Anterior cingulate cortex (tissue), 58 donors: ENCODE data around the gene PPM1L.
A peak's percentile ranks its signal among the peaks of the same experiment; 100 is the strongest.

Experiments used
- DNase-seq, 58 donors: peaks; one replicate each; lab custom pipeline; 2025; lab: John Stamatoyannopoulos, UW

Gene PPM1L

DNA sequence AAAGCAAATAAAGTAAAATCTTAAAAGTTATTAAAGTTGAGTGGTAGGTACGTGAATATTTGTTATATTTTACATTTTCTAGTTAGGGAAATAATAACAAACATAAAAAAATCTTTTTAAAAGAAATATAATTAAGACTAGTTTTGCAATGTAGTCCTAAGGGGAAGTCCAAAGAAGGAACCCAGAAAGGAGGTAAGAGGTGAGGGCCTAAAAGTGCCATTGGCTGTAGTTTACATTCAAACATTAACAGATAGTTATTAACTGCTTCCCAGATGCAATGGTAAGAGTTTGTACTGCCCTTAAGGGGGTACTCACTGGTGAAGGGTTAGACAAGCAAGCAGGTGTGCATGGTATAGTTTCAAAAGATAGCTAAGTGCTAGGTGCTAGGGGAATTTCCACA, 269.9 kb downstream of the PPM1L start:
- no peak for DNase-seq

DNA sequence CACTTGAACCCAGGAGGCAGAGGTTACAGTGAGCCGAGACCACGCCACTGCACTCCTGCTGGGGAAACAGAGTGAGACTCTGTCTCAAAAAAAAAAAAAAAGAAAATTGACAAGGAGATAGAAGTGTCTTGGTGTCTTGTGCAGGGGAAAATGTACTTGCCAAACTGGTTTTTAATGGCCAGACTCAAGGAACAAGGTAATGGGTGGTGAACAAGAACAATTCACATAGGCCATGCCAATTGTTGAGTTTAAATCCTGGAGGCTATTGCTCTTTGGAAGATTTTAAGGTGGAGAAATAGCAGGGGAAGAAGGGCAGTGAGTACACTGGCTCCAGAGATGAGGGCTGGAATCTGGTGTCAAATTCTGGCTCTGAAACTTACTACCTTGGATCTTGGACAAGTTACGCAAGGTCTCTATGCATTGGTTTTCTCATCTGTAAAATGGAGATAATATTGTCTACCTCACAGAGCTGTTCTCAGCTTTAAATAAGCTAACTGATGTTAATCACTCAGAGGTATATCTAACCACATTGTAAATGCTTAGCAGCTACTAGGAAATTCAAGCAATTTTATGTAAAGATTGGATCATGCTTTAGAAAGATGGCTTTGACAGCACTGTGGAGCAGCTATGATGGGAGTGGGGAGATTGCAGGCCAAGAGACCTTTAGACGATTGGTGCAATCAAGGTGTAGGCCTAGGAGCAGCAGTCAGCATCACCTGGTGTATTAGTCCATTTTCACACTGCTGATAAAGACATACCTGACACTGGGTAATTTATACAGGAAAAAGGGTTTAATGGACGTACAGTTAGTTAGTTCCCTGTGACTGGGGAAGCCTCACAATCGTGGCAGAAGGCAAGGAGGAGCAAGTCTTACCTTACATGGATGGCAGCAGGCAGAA, 270.8 kb downstream of the PPM1L start:
- no peak for DNase-seq

DNA sequence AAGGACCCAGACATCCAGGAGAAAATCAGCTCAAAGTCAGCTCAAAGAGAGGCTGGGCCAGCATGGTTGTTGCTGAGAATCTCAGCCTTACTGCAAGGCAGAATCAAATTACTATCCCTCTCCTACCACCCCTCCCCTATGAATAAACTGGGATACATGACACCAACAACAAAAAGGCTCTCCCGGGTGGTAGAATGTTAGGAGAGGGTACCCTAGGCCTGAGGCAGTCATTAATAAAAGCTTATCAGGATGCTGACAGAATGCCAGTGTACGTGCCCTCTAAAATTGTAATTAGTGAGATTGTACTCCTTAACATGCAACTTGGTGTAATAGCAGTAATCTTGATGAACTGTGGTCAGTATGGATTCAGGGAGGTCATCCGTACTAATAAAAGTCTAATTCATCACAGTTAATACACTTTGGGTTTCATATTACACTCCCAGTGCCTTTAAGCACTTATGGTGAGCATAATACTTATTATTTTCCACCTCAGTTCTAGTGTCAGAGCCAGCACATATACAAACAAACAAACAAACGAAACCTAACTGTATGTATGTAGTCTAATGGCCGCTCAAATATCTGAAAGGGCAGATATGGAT, 272.6 kb downstream of the PPM1L start:
- no peak for DNase-seq

DNA sequence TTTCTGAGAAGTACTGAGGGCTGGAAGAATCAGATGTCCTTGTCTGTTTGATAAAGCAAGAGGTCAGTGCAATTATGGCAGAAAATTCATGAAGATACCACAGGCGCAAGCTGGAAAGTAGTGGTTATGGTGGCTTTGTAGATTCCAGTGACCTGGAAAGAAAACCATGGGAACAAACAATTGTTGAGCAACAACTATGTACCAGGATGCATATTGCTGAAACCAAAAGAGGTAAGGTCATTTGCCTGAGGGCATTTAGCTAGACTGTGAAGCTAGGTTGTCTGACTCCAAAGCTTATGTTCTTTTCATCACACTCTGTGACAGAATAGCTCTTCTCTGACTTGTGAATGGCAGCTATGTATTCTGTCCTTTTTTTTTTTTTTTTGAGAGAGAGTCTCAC, 275.1 kb downstream of the PPM1L start:
- DNase-seq, result no peak

DNA sequence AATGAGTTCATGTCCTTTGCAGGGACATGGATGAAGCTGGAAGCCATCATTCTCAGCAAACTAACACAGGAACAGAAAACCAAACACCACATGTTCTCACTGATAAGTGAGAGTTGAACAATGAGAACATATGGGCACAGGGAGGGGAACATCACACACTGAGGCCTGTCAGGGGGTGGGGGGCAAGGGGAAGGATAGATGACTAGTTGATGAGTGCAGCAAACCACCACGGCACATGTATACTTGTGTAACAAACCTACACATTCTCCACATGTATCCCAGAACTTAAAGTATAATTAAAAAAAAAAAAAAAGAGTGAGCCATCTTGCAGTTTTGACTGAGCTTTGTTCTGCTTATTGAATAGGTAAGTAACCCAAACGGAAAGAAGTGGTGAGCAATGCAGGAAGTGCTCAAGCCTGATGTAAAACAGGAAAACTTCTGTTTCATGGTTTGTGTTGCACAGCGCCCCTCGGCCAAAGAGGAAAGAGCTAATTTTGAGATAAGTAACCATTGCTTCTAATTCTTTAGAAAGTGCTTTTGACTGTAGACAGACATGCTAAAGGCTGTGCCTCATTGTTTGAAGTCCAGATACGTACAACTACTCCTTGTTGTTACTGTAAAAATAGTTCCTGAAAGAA, 279.0 kb downstream of the PPM1L start:
- peak in 1 of 58 donors; percentile 2 for DNase-seq

DNA sequence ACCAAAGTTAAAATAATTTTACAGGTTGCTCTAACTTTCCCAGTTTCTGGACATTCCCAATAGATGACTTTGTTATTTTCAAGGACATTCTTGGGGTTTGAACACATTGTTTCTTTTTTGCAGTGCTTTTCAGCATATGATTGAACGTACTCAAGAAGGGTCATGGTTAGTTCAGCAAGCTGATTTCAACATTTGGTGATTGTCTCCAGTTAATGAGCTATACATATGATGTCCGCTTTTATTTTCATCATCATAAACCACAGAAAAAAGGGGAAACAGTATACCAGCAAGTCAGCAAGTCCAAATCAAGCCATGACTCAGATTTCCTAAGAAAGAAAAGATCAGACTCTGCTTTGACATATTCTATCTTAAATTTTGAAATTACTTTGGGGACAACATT, 279.7 kb downstream of the PPM1L start:
- no peak for DNase-seq

DNA sequence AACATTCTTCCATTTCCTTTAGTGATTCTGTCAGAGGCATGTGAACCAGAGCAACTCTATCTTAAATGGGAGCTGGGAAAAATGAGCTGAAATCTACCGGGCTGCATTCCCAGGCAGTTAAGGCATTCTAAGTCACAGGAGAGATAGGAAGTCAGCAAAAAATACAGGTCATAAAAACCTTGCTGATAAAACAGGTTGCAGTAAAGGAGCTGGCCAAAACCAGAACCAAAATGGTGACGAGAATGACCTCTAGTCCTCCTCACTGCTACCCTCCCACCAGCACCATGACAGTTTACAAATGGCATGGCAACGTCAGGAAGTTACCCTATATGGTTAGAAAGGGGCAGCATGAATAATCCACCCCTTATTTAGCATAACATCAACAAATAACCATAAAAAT, 282.7 kb downstream of the PPM1L start:
- DNase-seq, result no peak

DNA sequence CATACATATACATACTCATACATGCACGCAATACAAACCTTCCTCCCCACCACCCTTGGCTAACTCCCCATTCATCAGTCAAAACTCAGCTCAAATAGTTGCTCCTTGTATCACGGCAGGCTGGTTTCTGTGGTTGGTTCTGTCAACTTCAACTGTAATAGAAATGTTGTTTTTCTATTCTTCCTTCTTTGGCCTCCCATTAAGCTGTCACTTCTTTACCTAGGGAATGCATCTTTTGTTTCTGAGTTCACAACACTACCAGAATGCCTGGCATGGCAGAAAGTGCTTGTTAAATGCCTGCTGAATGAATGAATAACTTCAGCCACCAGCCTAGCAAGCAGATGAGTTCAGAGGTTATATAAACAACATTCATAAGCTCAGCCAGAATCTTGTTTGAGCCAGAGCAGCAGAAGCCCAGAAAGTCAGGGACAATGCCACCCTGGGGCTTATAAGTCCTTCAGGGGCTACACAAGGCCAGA, 286.0 kb downstream of the PPM1L start:
- no peak for DNase-seq

DNA sequence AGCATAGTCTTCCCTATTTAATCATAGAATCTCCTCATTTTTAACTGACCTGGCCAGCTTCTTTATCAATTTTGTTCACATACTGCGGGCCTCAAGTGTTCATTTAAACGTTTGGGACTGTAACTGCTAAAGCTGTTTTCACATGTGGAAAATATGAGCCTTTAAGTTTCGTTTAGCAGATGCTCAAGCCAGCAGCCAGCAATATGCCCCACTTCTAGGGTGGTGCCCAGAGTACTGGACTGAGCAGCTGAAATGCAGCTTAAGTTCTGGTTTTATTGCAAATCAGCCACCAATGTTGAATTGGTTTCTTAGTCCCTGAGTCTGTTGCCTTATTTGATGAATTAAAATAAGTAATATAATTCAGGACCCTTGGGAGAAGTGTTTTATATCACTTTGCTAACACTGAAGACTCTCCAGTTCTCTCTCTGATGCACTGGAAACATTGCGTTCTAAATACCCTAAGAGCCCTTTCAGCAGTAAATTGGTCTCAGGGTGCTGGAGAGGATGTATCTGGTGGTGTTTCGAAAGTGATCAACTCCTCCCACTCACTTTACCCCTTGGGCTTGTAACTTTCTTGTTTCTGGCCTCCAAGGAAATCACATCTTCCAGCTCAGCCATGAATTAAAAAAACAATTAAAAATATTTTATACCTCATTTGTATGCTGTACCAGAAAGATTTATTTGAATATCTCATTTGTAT, 287.5 kb downstream of the PPM1L start:
- DNase-seq, result no peak

DNA sequence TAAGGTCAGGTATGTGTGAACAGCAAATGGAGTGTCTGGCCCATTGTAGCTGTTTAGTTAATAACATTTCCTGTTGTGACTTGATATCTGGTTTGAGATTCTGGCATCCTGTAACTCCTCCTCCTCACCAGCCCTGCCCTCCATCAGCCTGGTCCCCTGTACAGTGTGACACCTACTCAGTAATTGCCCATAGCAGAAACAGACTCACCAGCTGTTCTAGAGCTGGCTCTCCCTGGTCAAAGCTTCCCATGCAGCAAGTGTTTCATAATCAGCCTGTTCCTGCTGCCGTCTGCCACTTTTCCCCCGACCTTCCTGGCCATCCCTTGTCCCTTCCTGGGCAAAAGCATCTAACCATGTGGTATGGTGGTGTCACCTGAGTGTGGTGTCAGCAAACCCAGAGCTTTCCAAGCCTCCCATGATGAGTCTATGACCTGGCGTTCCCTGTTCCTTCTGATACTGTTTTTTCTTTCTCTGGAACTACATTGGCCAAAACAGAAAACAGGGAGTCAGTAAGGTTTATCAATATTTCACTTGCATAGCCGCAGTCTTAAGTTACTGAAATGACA, 293.7 kb downstream of the PPM1L start:
- no peak for DNase-seq

DNA sequence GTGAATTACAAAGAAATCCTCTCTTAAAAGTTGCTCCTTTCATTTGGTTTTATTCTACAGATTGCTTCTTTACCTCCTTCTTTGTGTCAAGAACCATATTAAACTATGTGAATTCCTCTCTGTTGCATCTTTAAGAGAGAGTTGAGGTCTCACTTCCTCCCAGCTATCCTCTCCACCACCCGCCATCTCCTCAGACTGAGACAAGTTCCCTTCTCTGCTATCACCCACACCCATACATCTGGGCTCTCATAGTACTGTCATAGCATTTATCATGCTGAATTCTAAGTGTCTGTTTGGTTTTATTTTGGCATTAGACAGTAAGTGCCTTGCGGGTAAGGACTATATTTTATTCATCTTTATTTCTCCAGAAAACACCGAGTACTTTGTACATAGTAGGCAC, 294.9 kb downstream of the PPM1L start:
- no peak for DNase-seq

DNA sequence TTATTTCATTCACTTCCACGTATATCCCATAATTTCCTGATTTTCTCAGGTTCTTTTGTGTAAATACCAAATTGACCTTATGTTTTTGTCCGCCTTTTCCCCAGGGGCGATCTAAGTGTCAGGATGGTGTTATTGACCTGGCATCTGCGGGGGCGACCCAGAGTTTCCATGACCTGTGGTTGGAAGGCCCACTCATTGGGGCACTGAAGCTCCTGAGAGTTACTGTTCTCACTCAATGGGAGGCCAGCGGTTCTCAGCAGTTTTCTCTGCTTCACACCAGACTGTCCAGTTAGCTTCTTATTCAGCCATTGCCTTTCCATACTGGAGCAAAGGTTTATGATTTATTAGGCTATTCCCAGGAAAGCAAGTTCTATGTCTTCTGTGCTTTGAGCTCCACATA, 295.8 kb downstream of the PPM1L start:
- no peak for DNase-seq

DNA sequence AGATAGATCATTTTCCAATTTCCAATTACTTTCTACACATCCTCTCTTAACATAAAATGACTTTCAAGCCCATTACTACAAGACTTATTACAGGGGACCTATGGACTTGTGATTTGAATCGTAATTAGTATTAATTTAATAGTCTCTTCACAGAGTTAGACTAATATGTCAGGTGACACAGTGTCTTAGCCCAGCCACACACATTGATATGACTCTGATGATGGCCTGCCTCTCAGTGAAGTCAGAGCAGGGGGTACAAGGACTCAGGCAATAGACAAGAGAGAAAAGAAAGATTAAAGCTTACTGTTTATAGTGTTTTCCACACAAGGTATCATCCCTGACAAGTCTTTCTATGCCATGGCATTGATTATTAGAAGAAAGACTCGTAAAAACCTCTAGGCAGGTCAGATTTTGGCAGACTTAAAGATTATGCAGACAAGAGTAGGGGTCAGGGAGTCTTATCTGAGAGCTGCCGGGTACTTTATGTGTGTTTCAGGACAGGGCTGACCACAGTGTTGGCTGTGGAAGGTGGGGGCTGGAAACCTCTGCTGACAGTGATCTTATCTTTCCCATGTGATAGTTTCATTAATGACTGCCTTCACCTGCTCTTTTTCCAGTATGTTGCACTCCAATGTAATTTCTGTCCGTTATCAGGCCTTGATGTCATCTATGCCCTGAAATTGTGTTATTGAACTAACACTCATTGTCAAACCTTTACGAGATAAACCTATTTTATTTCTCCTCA, 299.0 kb downstream of the PPM1L start:
- DNase-seq, result no peak

DNA sequence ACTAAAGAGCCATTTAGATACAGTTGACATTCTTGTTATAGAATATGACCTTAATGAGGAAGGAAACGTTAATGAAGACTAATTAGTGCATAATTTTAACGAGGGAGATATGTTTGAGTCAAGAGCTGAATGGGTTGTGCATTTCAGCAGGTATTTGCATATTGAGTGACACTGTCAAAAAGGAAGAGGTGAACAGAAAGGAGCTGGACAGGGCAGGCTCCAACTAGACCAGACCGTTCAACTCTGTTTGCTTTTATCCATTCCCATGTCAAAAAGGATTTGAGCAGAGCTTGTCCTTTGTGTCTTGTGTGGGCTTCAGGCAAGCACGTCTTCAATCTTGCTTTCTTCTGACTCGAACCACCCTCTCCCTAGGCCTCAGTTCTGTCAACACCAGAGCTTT, 308.4 kb downstream of the PPM1L start:
- no peak for DNase-seq

DNA sequence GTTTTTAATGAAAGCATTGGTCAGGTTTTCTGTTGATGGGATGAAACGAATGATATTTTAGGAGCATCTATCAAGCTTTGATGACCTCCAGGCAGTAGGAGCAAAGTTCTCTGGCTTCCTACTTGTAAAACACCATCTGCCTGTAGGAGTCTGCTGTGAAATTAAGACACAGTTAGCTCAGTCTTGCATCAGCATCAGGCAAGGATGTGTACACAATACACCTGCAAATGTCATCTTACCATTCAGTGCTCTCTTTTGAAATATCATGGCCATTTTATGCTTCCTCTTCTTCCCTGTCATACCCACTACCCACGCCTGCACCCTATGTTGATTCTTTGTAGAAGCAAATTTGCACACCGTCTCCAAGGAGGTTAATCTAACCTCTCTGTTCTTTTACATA, 310.9 kb downstream of the PPM1L start:
- DNase-seq, result peak in 1 of 58 donors; percentile 15

DNA sequence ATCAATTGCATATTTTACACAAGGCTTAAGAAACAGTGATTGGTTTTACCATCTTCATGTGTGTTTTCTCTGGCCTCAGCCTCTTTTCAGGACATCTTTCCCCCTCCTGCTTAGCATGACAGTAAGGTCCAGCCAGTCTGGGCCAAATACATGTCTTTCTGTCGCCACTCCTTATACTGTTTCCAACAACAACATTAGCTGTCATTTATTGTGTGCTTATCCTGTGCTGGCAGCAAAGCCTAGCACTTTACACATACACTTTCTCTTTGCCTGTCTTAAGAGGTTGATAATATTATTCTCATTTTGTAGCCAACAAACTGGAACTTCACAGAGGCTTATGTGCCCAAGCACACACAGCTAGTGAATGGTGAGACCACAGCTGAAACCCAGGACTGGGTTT, 311.3 kb downstream of the PPM1L start:
- no peak for DNase-seq

DNA sequence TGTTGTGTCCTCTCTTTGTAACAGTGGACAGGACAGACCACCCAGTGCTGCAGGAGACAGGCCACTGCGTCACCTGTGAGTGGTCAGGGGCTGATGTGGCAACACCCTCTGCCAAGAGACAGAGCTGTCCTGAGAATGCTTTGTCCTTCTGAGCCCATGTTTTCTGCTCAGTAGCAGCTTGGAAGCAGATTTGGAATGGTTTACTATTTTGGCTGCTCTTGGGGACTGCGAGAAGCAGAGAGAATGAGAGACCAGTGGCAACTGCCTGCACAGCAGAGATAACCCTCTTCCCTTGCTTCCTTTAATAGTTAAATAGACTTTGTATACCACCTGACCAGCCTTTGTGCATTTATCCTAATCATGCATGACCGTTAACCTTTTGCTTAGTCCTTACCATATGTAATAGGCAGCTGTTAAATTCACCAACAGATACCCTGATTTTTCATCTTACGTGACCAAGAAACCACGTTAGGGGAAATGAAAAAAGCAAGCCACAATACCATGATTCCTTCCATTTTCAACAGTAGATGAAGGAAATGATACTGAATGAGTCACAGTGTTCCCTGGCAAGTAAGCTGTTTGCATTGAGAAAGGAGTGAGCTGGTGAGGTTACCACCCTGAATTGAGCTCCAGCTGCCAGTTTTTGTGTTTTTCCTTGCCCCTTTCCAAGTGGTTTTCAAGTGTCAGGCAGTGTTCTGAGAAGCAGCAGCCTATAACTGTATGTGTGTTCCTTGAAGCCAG, 313.6 kb downstream of the PPM1L start:
- DNase-seq, result peak in 13 of 58 donors; percentile 5 to 59 (median 20)

DNA sequence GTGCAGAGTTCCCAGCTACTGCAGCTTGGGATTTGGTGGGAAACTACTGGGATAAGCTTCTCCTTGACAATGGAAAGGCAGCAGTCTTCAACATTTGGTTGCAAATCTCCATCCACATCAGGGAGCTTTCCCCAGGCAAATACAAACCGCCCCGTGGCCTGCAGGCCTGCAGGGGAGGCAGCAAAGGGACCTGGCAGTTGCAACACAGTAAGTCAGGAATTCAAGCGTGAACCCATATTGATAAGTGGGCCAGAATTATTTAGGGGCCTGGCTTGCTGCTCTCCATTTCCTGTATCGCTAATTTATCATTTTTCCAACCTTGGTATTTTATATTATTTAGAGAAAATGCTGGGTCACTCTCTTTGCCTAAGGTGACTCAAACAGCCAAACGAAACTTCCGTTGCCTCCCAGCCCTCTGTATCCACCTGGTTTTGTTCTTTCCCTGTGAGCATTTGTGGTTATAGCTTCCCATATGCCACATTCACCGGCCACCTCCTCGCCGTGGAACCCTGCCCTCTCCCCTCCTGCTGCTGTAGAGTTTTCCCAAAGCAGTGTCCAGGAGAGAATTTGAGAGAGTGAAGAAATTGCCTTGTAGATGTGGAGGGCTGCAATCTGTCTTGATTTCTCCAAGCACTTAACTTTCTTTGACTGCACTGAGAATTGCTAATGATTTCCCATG, 314.4 kb downstream of the PPM1L start:
- no peak for DNase-seq
